PC-3 (cell line): ENCODE results near the gene PRKCE. TPM values are rescaled to one million over a fixed set of nuclear protein-coding genes. Genes with fewer than 3 reads are reported as not detected.
"Not testable (repeated sequence)": the region's sequence is repeated elsewhere in the genome, so short reads cannot be mapped to it uniquely, and the experiment has no call there.

Source experiments
- ATAC-seq: fragments of 200-7000 bp; cut with Tn5 transposase; 2 replicates; pipeline ENCODE4 v1.9.1; 2020; ENCODE audit warnings: mild to moderate bottlenecking, moderate library complexity
- BruUV-seq: library from RNA; stranded (reverse); fragments of 400-500 nt; replicated peaks from 2 replicates; lab custom pipeline; 2021; lab: Mats Ljungman, UMichigan
- CTCF ChIA-PET: fragments of 300-600 bp; sonication (Branson Sonifier 250); formaldehyde crosslinking; loops from one replicate; lab custom pipeline; 2022; ENCODE audit warnings: antibody characterized with exemption; lab: Charles Lee
- POLR2A ChIA-PET: fragments of 300-600 bp; sonication (Branson Sonifier 250); formaldehyde crosslinking; loops from one replicate; lab custom pipeline; 2022; ENCODE audit warnings: antibody characterized with exemption; ENCODE audit not compliant: unreplicated experiment; lab: Charles Lee
- DNase-seq: peaks from one replicate; pipeline ENCODE4 v3.0.0-alpha.2; 2015
- H2AFZ ChIP-seq: fragments of 300-600 bp; sonication (generic); 2 replicates; pipeline ENCODE4 v1.6.0; 2016; ENCODE audit warnings: antibody characterized with exemption, low read length
- H3F3A ChIP-seq: fragments of 300-600 bp; sonication (generic); one replicate; pipeline ENCODE4 v1.6.0; 2017; ENCODE audit warnings: antibody characterized with exemption, low read length, control low read depth, mild to moderate bottlenecking; ENCODE audit not compliant: unreplicated experiment
- H3K27ac ChIP-seq: fragments of 300-600 bp; sonication (generic); 2 replicates; pipeline ENCODE4 v1.5.1; 2016; ENCODE audit warnings: mild to moderate bottlenecking, low read length
- H3K27me3 ChIP-seq: fragments of 300-600 bp; sonication (generic); 2 replicates; pipeline ENCODE4 v1.6.1; 2016; ENCODE audit warnings: low read length, mixed read lengths
- H3K36me3 ChIP-seq: fragments of 300-600 bp; sonication (generic); 2 replicates; pipeline ENCODE4 v1.6.1; 2016; ENCODE audit warnings: low read depth, mixed run types, low read length, mixed read lengths
- H3K4me1 ChIP-seq: fragments of 300-600 bp; sonication (generic); 2 replicates; pipeline ENCODE4 v1.5.1; 2016; ENCODE audit warnings: low read length; ENCODE audit not compliant: insufficient read depth
- H3K4me2 ChIP-seq: fragments of 300-600 bp; sonication (generic); 2 replicates; pipeline ENCODE4 v1.6.0; 2016; ENCODE audit warnings: low read length
- H3K4me3 ChIP-seq: fragments of 300-600 bp; sonication (generic); 2 replicates; pipeline ENCODE4 v1.5.1; 2016; ENCODE audit warnings: mild to moderate bottlenecking, low read length, mixed read lengths
- H3K79me2 ChIP-seq: fragments of 300-600 bp; sonication (generic); 2 replicates; pipeline ENCODE4 v1.6.1; 2017; ENCODE audit warnings: low read length, mixed read lengths
- H3K9ac ChIP-seq: fragments of 300-600 bp; sonication (generic); 2 replicates; pipeline ENCODE4 v1.6.0; 2016; ENCODE audit warnings: mild to moderate bottlenecking, low read length
- H3K9me2 ChIP-seq: fragments of 300-600 bp; sonication (generic); replicated peaks from 2 replicates; pipeline ENCODE4 v1.6.1; 2016; ENCODE audit warnings: mixed run types, low read length, mixed read lengths
- H3K9me3 ChIP-seq: fragments of 300-600 bp; sonication (generic); 2 replicates; pipeline ENCODE4 v1.6.1; 2016; ENCODE audit warnings: low read length, mixed read lengths
- H4K20me1 ChIP-seq: fragments of 300-600 bp; sonication (generic); 2 replicates; pipeline ENCODE4 v1.6.1; 2016; ENCODE audit warnings: low read length, mixed read lengths
- EZH2 ChIP-seq: fragments of 300-600 bp; sonication (generic); IDR thresholded peaks from one replicate; pipeline ENCODE4 v1.6.1; 2017; ENCODE audit warnings: antibody characterized with exemption, mild to moderate bottlenecking, low read length; ENCODE audit not compliant: unreplicated experiment
- EZH2phosphoT487 ChIP-seq: fragments of 300-600 bp; sonication (generic); IDR thresholded peaks from 2 replicates; pipeline ENCODE4 v1.6.1; 2018; ENCODE audit warnings: mild to moderate bottlenecking, antibody characterized with exemption, low read length, borderline replicate concordance
- intact Hi-C: fragments of 100-400 bp; cut with micrococcal nuclease; formaldehyde crosslinking; loops from 2 replicates; pipeline ENCODE4 v1.9.0; 2023
- total RNA-seq: library from RNA; depleted of rRNA; stranded (reverse); fragments of >200 nt; gene quantifications from 2 replicates; pipeline ENCODE4 v1.2.3, GENCODE V29; 2014
- TF ChIP-seq, protein P1 (sequence below): fragments of 300-600 bp; sonication (generic); conservative IDR thresholded peaks from 2 replicates; pipeline ENCODE4 v1.5.1; 2017; ENCODE audit warnings: antibody characterized with exemption, low read depth, mild to moderate bottlenecking, low read length

PRKCE gene
- total RNA-seq, 1 experiment from 2014 or later, result 7.0 TPM

- Histone ChIP-seq H3K9me2 (no peaks in the 10 kb centered on the region), H3K4me2 (no peak overlapping the region), H2AFZ (no peak overlapping the region), H3K79me2 (no peaks in the 10 kb centered on the region), H3K4me1 (no peaks in the 10 kb centered on the region), H3K36me3 (no peaks in the 10 kb centered on the region), H3K27me3 (no peaks in the 10 kb centered on the region), H3F3A (no peaks in the 10 kb centered on the region), H3K27ac (no peak overlapping the region), H3K9me3 (no peaks in the 10 kb centered on the region), H3K4me3 (no peak overlapping the region), H4K20me1 (no peaks in the 10 kb centered on the region), H3K9ac (no peak overlapping the region)
- TF ChIP-seq EZH2phosphoT487, result no peak
- TF ChIP-seq, protein P1, sequence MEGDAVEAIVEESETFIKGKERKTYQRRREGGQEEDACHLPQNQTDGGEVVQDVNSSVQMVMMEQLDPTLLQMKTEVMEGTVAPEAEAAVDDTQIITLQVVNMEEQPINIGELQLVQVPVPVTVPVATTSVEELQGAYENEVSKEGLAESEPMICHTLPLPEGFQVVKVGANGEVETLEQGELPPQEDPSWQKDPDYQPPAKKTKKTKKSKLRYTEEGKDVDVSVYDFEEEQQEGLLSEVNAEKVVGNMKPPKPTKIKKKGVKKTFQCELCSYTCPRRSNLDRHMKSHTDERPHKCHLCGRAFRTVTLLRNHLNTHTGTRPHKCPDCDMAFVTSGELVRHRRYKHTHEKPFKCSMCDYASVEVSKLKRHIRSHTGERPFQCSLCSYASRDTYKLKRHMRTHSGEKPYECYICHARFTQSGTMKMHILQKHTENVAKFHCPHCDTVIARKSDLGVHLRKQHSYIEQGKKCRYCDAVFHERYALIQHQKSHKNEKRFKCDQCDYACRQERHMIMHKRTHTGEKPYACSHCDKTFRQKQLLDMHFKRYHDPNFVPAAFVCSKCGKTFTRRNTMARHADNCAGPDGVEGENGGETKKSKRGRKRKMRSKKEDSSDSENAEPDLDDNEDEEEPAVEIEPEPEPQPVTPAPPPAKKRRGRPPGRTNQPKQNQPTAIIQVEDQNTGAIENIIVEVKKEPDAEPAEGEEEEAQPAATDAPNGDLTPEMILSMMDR, result no peak
- TF ChIP-seq EZH2, result no peak
- intact Hi-C loops, result no loop called here
- DNase-seq (no peak), ATAC-seq (no peak)
- POLR2A ChIA-PET, result no interaction called here
- no TSS peak for BruUV-seq
- CTCF ChIA-PET, result no interaction called here
Measured at GRCh38 chr2:45915523-45915922, 264.0 kb downstream of the PRKCE start.

- H3K9me3 ChIP-seq, H4K20me1 ChIP-seq, H3K9ac ChIP-seq, H3K4me3 ChIP-seq, H3K9me2 ChIP-seq, CTCF ChIA-PET, H3K79me2 ChIP-seq, intact Hi-C loops, ATAC-seq, H3K27ac ChIP-seq, H3K4me1 ChIP-seq, H3K27me3 ChIP-seq, DNase-seq, H3K36me3 ChIP-seq, POLR2A ChIA-PET, H2AFZ ChIP-seq, BruUV-seq, H3K4me2 ChIP-seq, H3F3A ChIP-seq: not testable (repeated sequence)
Measured at GRCh38 chr2:45917561-45918176, 266.2 kb downstream of the PRKCE start.

- H3K79me2 ChIP-seq, result no peaks in the 10 kb centered on the region
- no peaks in the 10 kb centered on the region for H3K36me3 ChIP-seq
- H3K4me2 ChIP-seq, result no peak overlapping the region
- H2AFZ ChIP-seq, result no peak overlapping the region
- POLR2A ChIA-PET, result interaction anchor here (0.6 kb wide), 1 partner anchor 49 kb away, joined by 4 read pairs; no protein-coding TSS in a partner anchor
- H3K9ac ChIP-seq, result no peak overlapping the region
- CTCF ChIA-PET, result no interaction called here
- H3K27me3 ChIP-seq, result no peaks in the 10 kb centered on the region
- intact Hi-C loops, result no loop called here
- peaks cover 15% of the 10 kb centered on the region for H3K4me1 ChIP-seq
- H3F3A ChIP-seq, result no peaks in the 10 kb centered on the region
- DNase-seq (no peak), ATAC-seq (no peak)
- BruUV-seq, result no TSS peak
- no peaks in the 10 kb centered on the region for H3K9me3 ChIP-seq
- TF ChIP-seq, protein P1, result no peak
- TF ChIP-seq EZH2phosphoT487 (no peak), EZH2 (no peak)
- no peak overlapping the region for H3K27ac ChIP-seq
- H3K9me2 ChIP-seq, result no peaks in the 10 kb centered on the region
- H3K4me3 ChIP-seq, result no peak overlapping the region
- no peaks in the 10 kb centered on the region for H4K20me1 ChIP-seq
Measured at GRCh38 chr2:45918463-45919159, 267.1 kb downstream of the PRKCE start.
